Measurements from ENCODE around the gene ATP2A1. TPM values are rescaled to one million over a fixed set of nuclear protein-coding genes. Genes with fewer than 3 reads are reported as not detected.

ATP2A1 gene
- total and polyA plus RNA-seq, 2 of the 13 experiments (the other 11 are each of a cell fraction or from before 2014, with no cell fraction given): 3.2 to 12.5 TPM

- TF ChIP-seq PREB (CRISPR knock-in tag; IDR thresholded peaks at IDR 0.05) (no peak), ZNF503 (CRISPR knock-in tag; IDR thresholded peaks at IDR 0.05) (no peak), ZNF543 (CRISPR knock-in tag; IDR thresholded peaks at IDR 0.05) (no peak), GMEB1 (CRISPR knock-in tag; IDR thresholded peaks at IDR 0.05; ENCODE audit: borderline replicate concordance) (0 out of 2 replicates have a peak, but pooled peaks have one; percentile 35), ZNF274 (CRISPR knock-in tag; IDR thresholded peaks at IDR 0.05) (no peak), NCOR1 (IDR thresholded peaks at IDR 0.05; ENCODE audit: borderline replicate concordance, low read length) (peak; percentile 24; the same call in 1 of the 2 replicates), ETV6 (CRISPR knock-in tag; conservative IDR thresholded peaks at IDR 0.05) (peak; percentile 51; the same call in 1 of the 2 replicates), NFKB2 (CRISPR knock-in tag; IDR thresholded peaks at IDR 0.05; ENCODE audit: borderline replicate concordance) (no peak), NFYC (CRISPR knock-in tag; IDR thresholded peaks at IDR 0.05) (no peak), MTF2 (CRISPR knock-in tag; IDR thresholded peaks at IDR 0.05; ENCODE audit: borderline replicate concordance) (no peak), ZNF33B (CRISPR knock-in tag; IDR thresholded peaks at IDR 0.05) (no peak), HNRNPUL1 (IDR thresholded peaks at IDR 0.05; ENCODE audit: low read depth, low read length) (no peak), MED1 (CRISPR knock-in tag; IDR thresholded peaks at IDR 0.05) (no peak), SUZ12 (IDR thresholded peaks at IDR 0.05; ENCODE audit: low read depth, low read length) (no peak), ZNF558 (CRISPR knock-in tag; IDR thresholded peaks at IDR 0.05; ENCODE audit: borderline replicate concordance) (0 out of 2 replicates have a peak, but pooled peaks have one; percentile 7), GLMP (CRISPR knock-in tag; IDR thresholded peaks at IDR 0.05; ENCODE audit: borderline replicate concordance) (no peak), ZNF891 (CRISPR knock-in tag; IDR thresholded peaks at IDR 0.05) (no peak), KDM2A (CRISPR knock-in tag; IDR thresholded peaks at IDR 0.05; ENCODE audit: borderline replicate concordance, low read depth) (no peak), NR2C2 (CRISPR knock-in tag; IDR thresholded peaks at IDR 0.05; ENCODE audit: borderline replicate concordance) (no peak)
- TF ChIP-seq, protein P1, sequence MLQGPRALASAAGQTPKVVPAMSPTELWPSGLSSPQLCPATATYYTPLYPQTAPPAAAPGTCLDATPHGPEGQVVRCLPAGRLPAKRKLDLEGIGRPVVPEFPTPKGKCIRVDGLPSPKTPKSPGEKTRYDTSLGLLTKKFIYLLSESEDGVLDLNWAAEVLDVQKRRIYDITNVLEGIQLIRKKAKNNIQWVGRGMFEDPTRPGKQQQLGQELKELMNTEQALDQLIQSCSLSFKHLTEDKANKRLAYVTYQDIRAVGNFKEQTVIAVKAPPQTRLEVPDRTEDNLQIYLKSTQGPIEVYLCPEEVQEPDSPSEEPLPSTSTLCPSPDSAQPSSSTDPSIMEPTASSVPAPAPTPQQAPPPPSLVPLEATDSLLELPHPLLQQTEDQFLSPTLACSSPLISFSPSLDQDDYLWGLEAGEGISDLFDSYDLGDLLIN (CRISPR knock-in tag; IDR thresholded peaks at IDR 0.05; ENCODE audit: borderline replicate concordance): no peak
- TF ChIP-seq, protein P2, sequence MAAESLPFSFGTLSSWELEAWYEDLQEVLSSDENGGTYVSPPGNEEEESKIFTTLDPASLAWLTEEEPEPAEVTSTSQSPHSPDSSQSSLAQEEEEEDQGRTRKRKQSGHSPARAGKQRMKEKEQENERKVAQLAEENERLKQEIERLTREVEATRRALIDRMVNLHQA (CRISPR knock-in tag; IDR thresholded peaks at IDR 0.05): no peak
These were observed 12.4 kb upstream of the ATP2A1 start (continued) for GRCh38 chr16:28865722-28866453.

All from HepG2 (cell line).